K562 (cell line): ENCODE measurements around the gene DHRS7C. TPM values are rescaled to one million over a fixed set of nuclear protein-coding genes. Genes with fewer than 3 reads are reported as not detected.
A peak's percentile ranks its signal among the peaks of the same experiment; 100 is the strongest.

Source experiments
- ATAC-seq: fragments of 200-7000 bp; cut with Tn5 transposase; 3 replicates; pipeline ENCODE4 v1.9.1; 2020; ENCODE audit warnings: moderate library complexity
- BruUV-seq: library from RNA; stranded (reverse); fragments of 400-500 nt; replicated peaks from 2 replicates; lab custom pipeline; 2021; lab: Mats Ljungman, UMichigan
- CTCF ChIA-PET: fragments of 300-600 bp; formaldehyde crosslinking; extraction: SDS; loops from one replicate; lab custom pipeline; 2021; ENCODE audit warnings: low intra/inter-chr PET ratio; lab: Yijun Ruan, JAX
- POLR2A ChIA-PET: fragments of 300-600, 350-650 bp; sonication (Branson Sonifier 250); formaldehyde crosslinking; extraction: SDS; loops from one replicate; lab custom pipeline; 2021; ENCODE audit warnings: antibody characterized with exemption, inconsistent platforms; lab: Yijun Ruan, JAX
- DNase-seq, 4 experiments: peaks; one replicate each; pipeline versions ENCODE4 v3.0.0 to v3.0.0-alpha.2; 2011 to 2018; ENCODE audit warnings: low spot score in 3 of 4, mixed read lengths in 3 of 4; ENCODE audit errors: extremely low read depth in 1 of 4
- FAIRE-seq: peaks from 2 replicates; lab custom pipeline; 2011; peaks lifted over from hg19 to GRCh38; lab: Jason Lieb, UNC
- H2AFZ ChIP-seq: 2 replicates; pipeline ENCODE4 v1.6.0; 2011; ENCODE audit warnings: low read depth, low read length, control low read depth, inconsistent platforms
- H3K27ac ChIP-seq: fragments of 200-600 bp; 3 replicates; pipeline ENCODE4 v1.8.0; 2011; ENCODE audit warnings: low read depth, mild to moderate bottlenecking, control low read depth, inconsistent platforms, low read length, moderate library complexity, mixed read lengths; ENCODE audit errors: extremely low read depth
- H3K27me3 ChIP-seq, 2 experiments: fragments of 300-600 bp in 1 of 2; 2 replicates in 1 of 2; 3 replicates in 1 of 2; pipeline versions ENCODE4 v1.6.0 to v1.8.0; 2011; ENCODE audit warnings: inconsistent platforms in 2 of 2, low read length in 2 of 2, mild to moderate bottlenecking in 1 of 2, mixed read lengths in 1 of 2, moderate library complexity in 1 of 2; ENCODE audit not compliant: control insufficient read depth in 2 of 2, insufficient read depth in 2 of 2
- H3K36me3 ChIP-seq: fragments of 300-600 bp; 3 replicates; pipeline ENCODE4 v1.8.0; 2011; ENCODE audit warnings: mild to moderate bottlenecking, low read length, inconsistent platforms; ENCODE audit not compliant: control insufficient read depth, insufficient read depth
- H3K4me1 ChIP-seq, 2 experiments: fragments of 200-600 bp in 1 of 2; replicated peaks in 1 of 2; 2 replicates in 1 of 2; 3 replicates in 1 of 2; pipeline versions ENCODE4 v1.5.1 to v1.8.0; 2011; ENCODE audit warnings: inconsistent platforms in 2 of 2, low read length in 2 of 2, mild to moderate bottlenecking in 1 of 2, mixed read lengths in 1 of 2, moderate library complexity in 1 of 2; ENCODE audit not compliant: control insufficient read depth in 2 of 2, insufficient read depth in 2 of 2
- H3K4me2 ChIP-seq: 2 replicates; pipeline ENCODE4 v1.6.1; 2011; ENCODE audit warnings: low read length, control low read depth, inconsistent platforms, mixed read lengths; ENCODE audit not compliant: insufficient read depth
- H3K4me3 ChIP-seq: fragments of 200-600 bp; sonication (generic), shearing (Covaris generic); 2 replicates; pipeline ENCODE4 v1.5.1; 2016; ENCODE audit warnings: control low read depth, inconsistent platforms
- H3K79me2 ChIP-seq: fragments of 200-600 bp; 3 replicates; pipeline ENCODE4 v1.8.0; 2011; ENCODE audit warnings: low read length, inconsistent platforms; ENCODE audit not compliant: control insufficient read depth, insufficient read depth
- H3K9ac ChIP-seq, 2 experiments: 2 replicates each; pipeline versions ENCODE4 v1.6.0 to v1.6.1; 2011; ENCODE audit warnings: low read depth in 2 of 2, low read length in 2 of 2, control low read depth in 1 of 2, inconsistent platforms in 1 of 2, mild to moderate bottlenecking in 1 of 2, mixed read lengths in 1 of 2; ENCODE audit not compliant: insufficient read depth in 1 of 2
- H3K9me1 ChIP-seq: one replicate; pipeline ENCODE4 v1.6.0; 2011; ENCODE audit warnings: inconsistent platforms, mild to moderate bottlenecking, low read length, moderate library complexity; ENCODE audit not compliant: control insufficient read depth, insufficient read depth
- H3K9me3 ChIP-seq: replicated peaks from 2 replicates; pipeline ENCODE4 v1.5.1; 2011; ENCODE audit warnings: low read depth, low read length, inconsistent platforms; ENCODE audit not compliant: control insufficient read depth, insufficient read depth
- H4K20me1 ChIP-seq: replicated peaks from 2 replicates; pipeline ENCODE4 v1.6.1; 2011; ENCODE audit warnings: low read length, inconsistent platforms, mixed read lengths; ENCODE audit not compliant: control insufficient read depth, insufficient read depth
- C11orf30 ChIP-seq: fragments of 450-650 bp; IDR thresholded peaks from 2 replicates; pipeline ENCODE4 v1.6.1; 2016; ENCODE audit warnings: low read depth, mild to moderate bottlenecking
- CC2D1A ChIP-seq: fragments of 450-650 bp; IDR thresholded peaks from 2 replicates; pipeline ENCODE4 v1.6.1; 2017; ENCODE audit warnings: mild to moderate bottlenecking
- DACH1 ChIP-seq: fragments of 450-650 bp; IDR thresholded peaks from 2 replicates; pipeline ENCODE4 v1.6.1; 2018; ENCODE audit not compliant: partially characterized antibody
- ELF1 ChIP-seq: fragments of 200-800 bp; sonication (Bioruptor generic); IDR thresholded peaks from 2 replicates; pipeline ENCODE4 v1.6.1; 2016; ENCODE audit warnings: missing genetic modification characterization, missing compliant biosample characterization
- EWSR1 ChIP-seq: fragments of 450-650 bp; IDR thresholded peaks from 2 replicates; pipeline ENCODE4 v1.6.1; 2018; ENCODE audit warnings: borderline replicate concordance, mild to moderate bottlenecking, low read depth, moderate library complexity; ENCODE audit not compliant: partially characterized antibody
- MAFF ChIP-seq: IDR thresholded peaks from 2 replicates; pipeline ENCODE4 v1.6.1; 2012; ENCODE audit warnings: low read length, improper control_type of control experiment
- MAFG ChIP-seq: fragments of 450-650 bp; conservative IDR thresholded peaks from 2 replicates; pipeline ENCODE4 v1.6.1; 2016; ENCODE audit warnings: missing genetic modification characterization, missing compliant biosample characterization
- MAFK ChIP-seq: IDR thresholded peaks from 2 replicates; pipeline ENCODE4 v1.6.1; 2011; ENCODE audit warnings: low read length, improper control_type of control experiment
- POLR2B ChIP-seq: fragments of 450-650 bp; IDR thresholded peaks from 2 replicates; pipeline ENCODE4 v1.6.1; 2018; ENCODE audit warnings: low read depth; ENCODE audit not compliant: partially characterized antibody
- RBBP5 ChIP-seq: fragments of 200-600 bp; sonication (generic); IDR thresholded peaks from 2 replicates; pipeline ENCODE4 v1.6.1; 2012; ENCODE audit warnings: borderline replicate concordance, mild to moderate bottlenecking, low read length, control low read depth, inconsistent platforms; ENCODE audit not compliant: insufficient read depth, poor library complexity, severe bottlenecking
- RBFOX2 ChIP-seq: fragments of 200-400 bp; formaldehyde crosslinking; IDR thresholded peaks from 2 replicates; pipeline ENCODE4 v1.6.1; 2017; ENCODE audit warnings: low read depth, mild to moderate bottlenecking, low read length, moderate library complexity
- SIRT6 ChIP-seq: IDR thresholded peaks from one replicate; pipeline ENCODE4 v1.6.1; 2012; ENCODE audit warnings: low read depth, mild to moderate bottlenecking, control low read depth, inconsistent platforms, low read length, moderate library complexity
- SNIP1 ChIP-seq: fragments of 450-650 bp; IDR thresholded peaks from 2 replicates; pipeline ENCODE4 v1.7.1; 2017; ENCODE audit warnings: low read depth, mild to moderate bottlenecking
- ZC3H11A ChIP-seq: IDR thresholded peaks from 2 replicates; pipeline ENCODE4 v1.6.1; 2012; ENCODE audit warnings: low read depth, low read length, improper control_type of control experiment
- ZFPM2 ChIP-seq: fragments of 250-450 bp; sonication (Bioruptor Pico); IDR thresholded peaks from 2 replicates; pipeline ENCODE4 v1.5.1; 2022; ENCODE audit warnings: mild to moderate bottlenecking
- ZKSCAN8 ChIP-seq: fragments of 200-800 bp; sonication (Bioruptor generic); IDR thresholded peaks from 2 replicates; pipeline ENCODE4 v1.6.1; 2016; ENCODE audit warnings: missing genetic modification characterization, missing compliant biosample characterization
- ZNF274 ChIP-seq: IDR thresholded peaks from 2 replicates; pipeline ENCODE4 v1.6.1; 2011; ENCODE audit warnings: low read depth, mild to moderate bottlenecking, low read length, moderate library complexity, borderline replicate concordance
- ZNF436 ChIP-seq: fragments of 250-450, 450-650 bp; sonication (Bioruptor Pico); formaldehyde crosslinking; IDR thresholded peaks from 2 replicates; pipeline ENCODE4 v1.7.0; 2020; ENCODE audit warnings: mild to moderate bottlenecking
- ZNF445 ChIP-seq: fragments of 250-450 bp; sonication (Bioruptor Pico); IDR thresholded peaks from 2 replicates; pipeline ENCODE4 v1.4.0; 2020; ENCODE audit warnings: low read depth, mild to moderate bottlenecking, moderate library complexity
- WGBS: fragments of 100-300 bp; shearing (Covaris generic); methylation state at CpG from one replicate; pipeline ENCODE4 v1.1.6; 2016; ENCODE audit warnings: low coverage, mixed read lengths; ENCODE audit not compliant: insufficient coverage; ENCODE audit errors: missing lambda C conversion rate; 5-methylcytosine and 5-hydroxymethylcytosine counted together
- in situ Hi-C: fragments of 300-500 bp; cut with MboI; formaldehyde crosslinking; loops from 4 replicates; pipeline ENCODE4 v1.15.0; 2018; ENCODE audit warnings: inconsistent platforms, mixed read lengths
- intact Hi-C: fragments of 100-400 bp; cut with micrococcal nuclease; formaldehyde crosslinking; loops from 2 replicates; pipeline ENCODE4 v1.14.2; 2022
- polyA plus RNA-seq, 8 experiments: library from polyadenylated mRNA; depleted of rRNA in 4 of 8; stranded (reverse) in 5 of 8; unstranded in 3 of 8; fragments of >200 nt; fragmentation: Nextera tagmentation in 2 of 8; fragmentation: Illumina TruSeq in 1 of 8; extraction: Ambion mirVana in 2 of 8; extraction: Trizol in 1 of 8; gene quantifications; 2 replicates each; pipeline versions ENCODE4 v1.2.1 to v1.2.3, GENCODE V29; 2011 to 2014; ENCODE audit warnings: inconsistent platforms in 1 of 8, missing spikeins in 1 of 8
- total RNA-seq, 7 experiments: library from RNA; depleted of rRNA in 6 of 7; stranded (reverse); fragments of >200 nt in 6 of 7; fragmentation: Illumina TruSeq in 2 of 7; extraction: Trizol in 2 of 7; gene quantifications; 2 replicates each; pipeline versions ENCODE4 v1.2.1 to v1.2.3, GENCODE V29; 2011 to 2021; ENCODE audit warnings: low replicate concordance in 1 of 7
- TF ChIP-seq, protein P1 (sequence below): fragments of 250-450 bp; sonication (Bioruptor Pico); IDR thresholded peaks from 2 replicates; pipeline ENCODE4 v1.6.1; 2021; ENCODE audit warnings: mild to moderate bottlenecking

Gene DHRS7C
- total and polyA plus RNA-seq, 9 of the 15 experiments (the other 6 are each of a cell fraction or from before 2014, with no cell fraction given): not detected

- no peak for FAIRE-seq
- no peak overlapping the region for H2AFZ ChIP-seq
- BruUV-seq: no TSS peak
These were observed 18.9 kb upstream of the DHRS7C start for GRCh38 chr17:9810100-9810949.

GRCh38 chr17:9809409-9809808 lies 18.0 kb upstream of the DHRS7C start:
- intact Hi-C loops (no loop called here), in situ Hi-C loops (no loop called here)
- Histone ChIP-seq H3K4me2 (no peak overlapping the region), H3K4me3 (no peak overlapping the region), H3K9ac (no peak overlapping the region), H3K79me2 (no peaks in the 10 kb centered on the region), H3K4me1 (no peaks in the 10 kb centered on the region), H2AFZ (no peak overlapping the region), H3K36me3 (no peaks in the 10 kb centered on the region), H3K27me3 (no peaks in the 10 kb centered on the region; a peak in 1 of 5 replicates), H3K27ac (no peak overlapping the region), H3K9me1 (no peaks in the 10 kb centered on the region), H3K9me3 (no peaks in the 10 kb centered on the region), H4K20me1 (no peaks in the 10 kb centered on the region)
- DNase-seq: no peak
- ChIA-PET CTCF (no interaction called here), POLR2A (no interaction called here)
- no peak for FAIRE-seq
- ATAC-seq: no peak
- no TSS peak for BruUV-seq
- 3% methylated on average over 8 of the region's 8 CpGs for WGBS
- peak; percentile 45; the same call in 1 of the 2 replicates for TF ChIP-seq C11orf30
- no peak for TF ChIP-seq CC2D1A
- TF ChIP-seq SNIP1: no peak
- no peak for TF ChIP-seq EWSR1
- no peak for TF ChIP-seq POLR2B
- TF ChIP-seq MAFG (tag): 0 out of 2 replicates have a peak, but pooled peaks have one; percentile 33
- no peak for TF ChIP-seq ZNF436 (CRISPR knock-in tag)
- TF ChIP-seq SIRT6: no peak
- TF ChIP-seq MAFK: peak; percentile 5; the same call in 1 of the 2 replicates
- TF ChIP-seq, protein P1, sequence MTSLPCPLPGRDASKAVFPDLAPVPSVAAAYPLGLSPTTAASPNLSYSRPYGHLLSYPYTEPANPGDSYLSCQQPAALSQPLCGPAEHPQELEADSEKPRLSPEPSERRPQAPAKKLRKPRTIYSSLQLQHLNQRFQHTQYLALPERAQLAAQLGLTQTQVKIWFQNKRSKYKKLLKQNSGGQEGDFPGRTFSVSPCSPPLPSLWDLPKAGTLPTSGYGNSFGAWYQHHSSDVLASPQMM (CRISPR knock-in tag): no peak
- TF ChIP-seq ZNF274: no peak
- no peak for TF ChIP-seq ZC3H11A
- TF ChIP-seq ZKSCAN8 (CRISPR knock-in tag): no peak
- TF ChIP-seq MAFF: peak; percentile 23; the same call in 1 of the 2 replicates
- TF ChIP-seq RBFOX2: no peak

More at GRCh38 chr17:9810100-9810949, 18.9 kb upstream of the DHRS7C start:
- intact Hi-C loops (no loop called here), in situ Hi-C loops (no loop called here)
- Histone ChIP-seq H3K36me3 (no peaks in the 10 kb centered on the region), H3K9ac (no peak overlapping the region), H3K9me1 (no peaks in the 10 kb centered on the region), H3K9me3 (no peaks in the 10 kb centered on the region), H3K4me3 (no peak overlapping the region), H3K4me2 (no peak overlapping the region), H3K27ac (no peak overlapping the region), H3K4me1 (no peaks in the 10 kb centered on the region), H4K20me1 (no peaks in the 10 kb centered on the region), H3K79me2 (no peaks in the 10 kb centered on the region), H3K27me3 (no peaks in the 10 kb centered on the region; a peak in 1 of 5 replicates)
- POLR2A ChIA-PET: interaction anchor here (0.6 kb wide), 1 partner anchor 1180 kb away, joined by 3 read pairs; no protein-coding TSS in a partner anchor
- TF ChIP-seq ZNF445 (CRISPR knock-in tag): no peak
- no peak for TF ChIP-seq RBBP5
- no peak for TF ChIP-seq DACH1
- no peak for TF ChIP-seq ZFPM2 (CRISPR knock-in tag)
- TF ChIP-seq ELF1 (tag): no peak
- ATAC-seq (no peak), DNase-seq (no peak)
- 0% methylated on average over 4 of the region's 4 CpGs for WGBS
- CTCF ChIA-PET: no interaction called here
